Stimulated activated CD8-positive, alpha-beta memory T cell treated with anti-CD3 and anti-CD28 coated beads, Interleukin-7, amount 100 ng/mL, for 24 hours (primary cell): Measurements from ENCODE around the gene GINS2.
A peak's percentile ranks its signal among the peaks of the same experiment; 100 is the strongest.

ENCODE experiments used
- DNase-seq: peaks from one replicate; pipeline ENCODE4 v3.0.0-alpha.2; 2020; ENCODE audit warnings: low read depth

Gene GINS2

DNA sequence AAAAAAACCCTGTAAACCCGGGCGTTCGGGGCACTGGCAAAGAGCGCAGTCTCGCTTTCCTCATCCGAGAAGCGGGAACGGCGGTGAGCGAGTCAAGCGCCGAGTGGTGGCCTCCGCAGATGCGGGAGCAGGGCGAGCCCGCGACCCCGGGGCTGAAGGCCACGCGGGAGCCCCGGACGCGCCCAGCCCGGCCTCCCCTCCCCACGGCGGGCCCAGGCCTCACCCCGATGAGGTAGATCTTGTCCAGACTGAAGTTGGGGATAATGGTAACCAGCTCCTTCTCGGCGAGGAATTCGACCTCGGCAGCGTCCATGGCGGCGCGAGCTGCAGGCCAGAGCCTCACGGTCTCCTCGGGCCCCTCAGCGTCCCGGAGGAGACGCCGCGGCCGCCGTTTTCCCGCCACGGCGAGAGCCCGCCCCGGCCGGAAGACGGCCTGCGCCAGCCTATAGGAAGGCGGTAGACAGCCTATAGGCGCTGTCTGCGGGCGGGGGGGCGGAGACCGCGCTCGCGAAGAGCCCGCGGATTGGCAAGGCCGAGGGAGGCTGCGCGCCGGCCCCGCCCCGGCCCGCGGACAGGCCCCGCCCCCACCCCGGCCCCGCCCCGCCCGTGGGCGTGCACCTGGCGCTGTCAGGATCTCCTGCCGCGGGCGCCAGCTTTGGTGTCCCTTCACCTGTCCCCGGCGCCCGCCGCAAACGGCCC lies at the start of gene GINS2:
Gene GINS2 (minus strand): TSS at position 369 of the 699 bp plus-strand sequence. CDS start 56 bp downstream, at position 313.
- peak; percentile 75 for DNase-seq

- no peak for DNase-seq
These were observed 48.2 kb upstream of the GINS2 start for GRCh38 chr16:85736921-85737320.

- DNase-seq: no peak
These were observed 47.2 kb upstream of the GINS2 start for GRCh38 chr16:85735946-85736345.

GRCh38 chr16:85735225-85735635 lies 46.5 kb upstream of the GINS2 start:
- DNase-seq: no peak

GRCh38 chr16:85734311-85735017 lies 45.7 kb upstream of the GINS2 start:
- DNase-seq: no peak

GRCh38 chr16:85733839-85734170 lies 45.1 kb upstream of the GINS2 start:
- no peak for DNase-seq

- no peak for DNase-seq
These were observed 44.5 kb upstream of the GINS2 start for GRCh38 chr16:85733155-85733838.

GRCh38 chr16:85731179-85731578 lies 42.4 kb upstream of the GINS2 start:
- no peak for DNase-seq

GRCh38 chr16:85730186-85730465 lies 41.4 kb upstream of the GINS2 start:
- no peak for DNase-seq

GRCh38 chr16:85729452-85730185 lies 40.9 kb upstream of the GINS2 start:
- no peak for DNase-seq

DNA sequence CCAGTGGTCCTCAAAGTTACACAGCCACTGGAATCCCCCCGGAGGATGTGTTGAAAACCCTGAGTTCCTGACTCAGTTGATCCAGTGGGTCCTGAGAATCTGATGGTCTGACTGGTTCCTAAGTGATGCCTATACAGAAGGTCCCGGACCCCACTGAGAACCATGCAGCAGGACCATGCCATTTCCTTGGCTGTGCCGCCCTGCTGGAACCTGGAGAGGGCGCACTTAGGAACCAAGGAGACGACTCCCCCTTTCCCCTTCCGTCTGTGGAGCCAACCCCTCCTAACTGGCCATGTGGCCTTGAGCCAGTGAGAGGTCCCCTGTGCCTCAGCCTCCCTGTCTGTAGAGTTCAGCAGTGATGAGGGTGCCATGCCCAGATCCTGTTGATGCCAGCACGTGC lies 40.1 kb upstream of the GINS2 start:
- DNase-seq: no peak

DNA sequence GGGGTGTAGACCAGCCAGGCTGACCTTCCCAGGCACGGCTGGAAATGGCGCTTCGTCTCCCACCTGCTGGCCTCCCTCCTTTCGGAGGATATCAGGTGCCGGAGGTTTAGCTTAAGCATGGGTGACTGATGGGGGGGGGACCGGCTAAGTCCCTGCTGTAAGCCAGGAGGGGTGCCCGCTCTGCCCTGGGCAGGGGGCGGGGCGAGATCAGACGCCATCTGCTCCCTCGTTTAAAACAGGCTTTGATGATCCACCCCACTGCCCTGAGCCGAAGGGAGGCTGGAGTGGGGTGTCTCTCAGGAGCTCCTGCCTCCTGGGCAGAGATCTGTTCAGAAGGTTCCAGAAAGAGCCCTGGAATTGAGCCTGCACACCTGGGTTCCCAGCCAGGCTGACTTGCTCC lies 36.2 kb upstream of the GINS2 start:
- no peak for DNase-seq

DNA sequence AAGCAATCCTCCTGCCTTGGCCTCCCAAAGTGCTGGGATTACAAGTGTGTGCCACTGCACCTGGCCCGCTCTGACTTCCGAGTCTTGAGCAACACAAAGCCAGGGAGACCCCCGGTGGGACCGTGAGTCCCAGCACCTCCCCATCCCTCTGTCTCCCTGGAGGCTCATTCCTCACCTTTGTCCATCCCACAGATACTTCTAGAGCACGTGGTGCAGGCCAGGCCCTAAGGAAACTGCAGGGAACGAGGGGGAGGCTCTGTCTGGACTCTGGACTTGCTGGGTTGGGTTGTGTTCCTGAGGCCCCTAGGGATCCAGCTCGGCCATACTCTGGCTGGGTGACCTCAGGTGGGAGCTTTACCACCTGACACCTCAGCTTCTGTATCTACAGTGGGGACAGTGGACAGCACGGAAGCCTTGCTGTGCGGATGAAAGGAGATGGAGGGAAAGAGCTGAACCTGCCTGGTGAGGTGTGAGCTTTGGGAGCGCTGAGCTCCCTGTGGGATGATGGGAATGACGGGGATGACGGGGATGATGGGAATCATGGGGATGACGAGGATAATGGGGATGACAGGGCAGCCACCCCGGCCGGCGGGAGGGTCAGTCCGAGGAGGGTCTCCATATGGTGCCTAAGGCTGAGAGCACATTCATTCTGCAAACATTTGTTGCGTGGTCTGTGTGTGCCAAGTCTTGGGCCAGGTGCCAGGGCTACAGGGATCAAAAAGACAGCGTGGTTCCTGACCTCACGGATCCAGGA lies 35.5 kb upstream of the GINS2 start:
- no peak for DNase-seq

GRCh38 chr16:85722128-85722893 lies 33.6 kb upstream of the GINS2 start:
- no peak for DNase-seq

- no peak for DNase-seq
These were observed 31.5 kb upstream of the GINS2 start for GRCh38 chr16:85720302-85720637.

- no peak for DNase-seq
These were observed 31.0 kb upstream of the GINS2 start for GRCh38 chr16:85719605-85720301.

DNA sequence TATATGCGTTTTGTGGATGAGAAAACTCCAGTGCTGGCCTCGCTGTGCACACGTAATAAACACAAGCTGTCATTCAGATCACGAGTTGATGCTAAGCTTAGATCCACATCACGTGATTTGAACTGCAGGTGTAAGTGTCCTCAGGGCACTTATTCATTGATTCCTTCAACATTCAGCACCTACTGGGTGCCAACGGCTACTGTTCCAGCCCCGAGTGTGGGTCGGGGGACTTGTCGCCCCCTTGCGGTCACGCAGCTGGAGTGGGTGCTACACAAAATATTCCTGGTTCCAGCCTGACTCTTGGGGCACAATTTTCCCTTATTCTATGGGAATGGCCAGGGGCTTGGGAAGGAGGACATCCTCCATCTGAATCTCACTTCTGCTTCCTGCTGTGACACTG lies 29.9 kb upstream of the GINS2 start:
- DNase-seq: no peak

GRCh38 chr16:85718153-85718477 lies 29.4 kb upstream of the GINS2 start:
- DNase-seq: no peak

DNA sequence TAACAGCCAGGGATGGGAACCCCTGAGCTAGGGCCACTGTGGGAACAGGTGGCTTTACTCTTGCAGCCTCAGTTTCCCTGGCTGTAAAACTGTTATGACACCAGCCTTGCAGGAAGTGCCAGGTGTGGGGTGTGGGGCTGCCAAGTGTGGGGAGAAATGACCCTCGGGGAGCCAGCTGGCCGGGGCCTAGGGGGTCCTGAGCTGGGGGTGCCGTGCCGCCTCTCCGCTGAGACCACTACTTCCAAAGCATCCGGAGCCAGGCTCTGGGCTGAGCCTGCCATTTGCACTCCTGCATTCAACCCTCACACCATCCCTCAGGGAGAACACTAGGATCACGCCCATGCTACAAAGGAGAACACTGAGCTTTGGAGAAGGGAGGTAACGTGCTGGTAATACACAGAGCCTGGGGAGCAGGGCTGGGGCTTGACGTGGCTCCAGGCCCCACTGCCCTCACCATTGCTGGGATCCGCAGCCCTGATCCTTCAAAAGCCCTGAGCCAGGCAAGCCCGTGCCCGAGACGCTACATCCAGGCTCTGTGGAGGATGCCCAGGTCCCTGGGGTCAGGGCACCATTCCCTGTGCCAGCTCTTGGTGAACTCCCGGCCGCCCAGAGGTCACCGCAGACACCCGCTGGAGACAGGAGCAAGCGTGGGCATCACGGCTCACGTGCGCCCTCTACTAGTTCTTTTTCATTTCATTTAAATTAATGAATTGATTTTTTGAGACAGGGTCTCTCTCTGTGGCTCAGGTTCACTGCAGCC lies 28.8 kb upstream of the GINS2 start:
- DNase-seq: peak; percentile 7

- DNase-seq: no peak
These were observed 27.9 kb upstream of the GINS2 start for GRCh38 chr16:85716680-85717038.
